ENCODE results near the gene FGFR2.

FGFR2 gene

GRCh38 chr10:121481180-121481579, 117.1 kb downstream of the FGFR2 start:
- H3K36me3 ChIP-seq (ENCODE audit: control insufficient read depth, insufficient read depth, low read length), result no peaks in the 10 kb centered on the region

GRCh38 chr10:121478556-121478955, 119.7 kb downstream of the FGFR2 start:
- no peaks in the 10 kb centered on the region for H3K9me3 ChIP-seq (ENCODE audit: control insufficient read depth, low read length)
- H3K27me3 ChIP-seq (replicated peaks; ENCODE audit: control insufficient read depth, insufficient read depth, low read length, poor library complexity, severe bottlenecking), result no peaks in the 10 kb centered on the region
- no peaks in the 10 kb centered on the region for H3K36me3 ChIP-seq (ENCODE audit: control insufficient read depth, insufficient read depth, low read length)
- H3K4me3 ChIP-seq (ENCODE audit: insufficient read depth, low read depth, low read length, poor library complexity, severe bottlenecking), result no peak overlapping the region
- DNase-seq, result no peak
- H3K27ac ChIP-seq (ENCODE audit: insufficient read depth, low read length, poor library complexity, severe bottlenecking), result no peak overlapping the region
- no peaks in the 10 kb centered on the region for H3K4me1 ChIP-seq (ENCODE audit: control insufficient read depth, insufficient read depth, low read length, poor library complexity, severe bottlenecking)

More at GRCh38 chr10:121481180-121481579, 117.1 kb downstream of the FGFR2 start:
- no peak overlapping the region for H3K27ac ChIP-seq (ENCODE audit: insufficient read depth, low read length, poor library complexity, severe bottlenecking)
- no peak for DNase-seq
- no peaks in the 10 kb centered on the region for H3K27me3 ChIP-seq (replicated peaks; ENCODE audit: control insufficient read depth, insufficient read depth, low read length, poor library complexity, severe bottlenecking)
- H3K4me3 ChIP-seq (ENCODE audit: insufficient read depth, low read depth, low read length, poor library complexity, severe bottlenecking), result no peak overlapping the region
- no peaks in the 10 kb centered on the region for H3K4me1 ChIP-seq (ENCODE audit: control insufficient read depth, insufficient read depth, low read length, poor library complexity, severe bottlenecking)
- H3K9me3 ChIP-seq (ENCODE audit: control insufficient read depth, low read length), result no peaks in the 10 kb centered on the region

GRCh38 chr10:121469797-121470606, 128.2 kb downstream of the FGFR2 start:
- H3K27me3 ChIP-seq (replicated peaks; ENCODE audit: control insufficient read depth, insufficient read depth, low read length, poor library complexity, severe bottlenecking), result no peaks in the 10 kb centered on the region
- no peak overlapping the region for H3K27ac ChIP-seq (ENCODE audit: insufficient read depth, low read length, poor library complexity, severe bottlenecking)
- DNase-seq, result no peak
- H3K36me3 ChIP-seq (ENCODE audit: control insufficient read depth, insufficient read depth, low read length), result no peaks in the 10 kb centered on the region
- H3K4me3 ChIP-seq (ENCODE audit: insufficient read depth, low read depth, low read length, poor library complexity, severe bottlenecking), result no peak overlapping the region
- no peaks in the 10 kb centered on the region for H3K9me3 ChIP-seq (ENCODE audit: control insufficient read depth, low read length)
- H3K4me1 ChIP-seq (ENCODE audit: control insufficient read depth, insufficient read depth, low read length, poor library complexity, severe bottlenecking), result no peaks in the 10 kb centered on the region

GRCh38 chr10:121468726-121469125, 129.5 kb downstream of the FGFR2 start:
- Histone ChIP-seq H3K4me3 (ENCODE audit: insufficient read depth, low read depth, low read length, poor library complexity, severe bottlenecking) (no peak overlapping the region), H3K27ac (ENCODE audit: insufficient read depth, low read length, poor library complexity, severe bottlenecking) (no peak overlapping the region), H3K4me1 (ENCODE audit: control insufficient read depth, insufficient read depth, low read length, poor library complexity, severe bottlenecking) (no peaks in the 10 kb centered on the region), H3K36me3 (ENCODE audit: control insufficient read depth, insufficient read depth, low read length) (no peaks in the 10 kb centered on the region), H3K9me3 (ENCODE audit: control insufficient read depth, low read length) (no peaks in the 10 kb centered on the region), H3K27me3 (replicated peaks; ENCODE audit: control insufficient read depth, insufficient read depth, low read length, poor library complexity, severe bottlenecking) (no peaks in the 10 kb centered on the region)
- no peak for DNase-seq

GRCh38 chr10:121466424-121466823, 131.8 kb downstream of the FGFR2 start:
- Histone ChIP-seq H3K4me1 (ENCODE audit: control insufficient read depth, insufficient read depth, low read length, poor library complexity, severe bottlenecking) (no peaks in the 10 kb centered on the region), H3K36me3 (ENCODE audit: control insufficient read depth, insufficient read depth, low read length) (no peaks in the 10 kb centered on the region), H3K9me3 (ENCODE audit: control insufficient read depth, low read length) (no peaks in the 10 kb centered on the region), H3K27me3 (replicated peaks; ENCODE audit: control insufficient read depth, insufficient read depth, low read length, poor library complexity, severe bottlenecking) (no peaks in the 10 kb centered on the region), H3K4me3 (ENCODE audit: insufficient read depth, low read depth, low read length, poor library complexity, severe bottlenecking) (no peak overlapping the region), H3K27ac (ENCODE audit: insufficient read depth, low read length, poor library complexity, severe bottlenecking) (no peak overlapping the region)
- no peak for DNase-seq

DNA sequence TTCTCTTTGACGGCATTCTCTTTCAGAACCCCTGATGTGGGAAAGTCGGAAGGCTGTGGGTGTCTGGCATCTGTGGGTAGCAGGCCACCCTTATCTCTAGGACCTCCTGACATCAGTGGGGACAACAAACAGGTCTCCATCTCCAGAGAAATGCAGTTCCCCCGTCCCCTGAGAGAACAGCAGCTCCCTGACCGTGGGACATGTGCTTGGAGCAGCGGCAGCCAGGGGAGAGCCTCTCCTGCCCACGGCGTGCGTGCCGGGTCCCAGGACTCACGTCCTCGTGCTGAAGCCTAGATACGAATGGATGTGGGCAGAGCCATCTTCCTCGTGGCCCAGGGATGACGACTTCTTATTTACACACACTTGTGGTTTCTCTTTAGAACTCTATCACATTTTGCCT, 133.0 kb downstream of the FGFR2 start:
- no peak overlapping the region for H3K4me3 ChIP-seq (ENCODE audit: insufficient read depth, low read depth, low read length, poor library complexity, severe bottlenecking)
- H3K36me3 ChIP-seq (ENCODE audit: control insufficient read depth, insufficient read depth, low read length), result no peaks in the 10 kb centered on the region
- H3K27ac ChIP-seq (ENCODE audit: insufficient read depth, low read length, poor library complexity, severe bottlenecking), result no peak overlapping the region
- no peak for DNase-seq
- H3K9me3 ChIP-seq (ENCODE audit: control insufficient read depth, low read length), result no peaks in the 10 kb centered on the region
- H3K27me3 ChIP-seq (replicated peaks; ENCODE audit: control insufficient read depth, insufficient read depth, low read length, poor library complexity, severe bottlenecking), result no peaks in the 10 kb centered on the region
- no peaks in the 10 kb centered on the region for H3K4me1 ChIP-seq (ENCODE audit: control insufficient read depth, insufficient read depth, low read length, poor library complexity, severe bottlenecking)

DNA sequence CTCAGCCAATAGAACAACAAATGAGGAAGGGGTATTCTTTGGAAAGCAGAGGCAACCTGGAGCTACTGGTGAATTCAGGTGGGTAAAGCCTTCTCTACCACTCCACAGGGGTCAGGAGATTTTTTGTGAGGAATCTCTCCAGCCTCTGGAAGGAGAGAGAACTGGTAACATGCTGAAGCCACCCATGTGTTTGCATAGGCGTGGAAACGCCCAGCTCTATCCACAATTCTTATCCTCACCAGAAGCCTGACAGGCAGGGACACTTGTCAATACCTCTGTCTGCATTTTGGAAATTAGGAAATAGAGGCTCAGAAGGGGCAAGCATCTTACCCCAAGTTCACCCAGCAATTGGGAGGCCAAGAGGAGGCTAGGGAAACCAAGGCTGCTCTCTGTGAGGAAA, 133.7 kb downstream of the FGFR2 start:
- Histone ChIP-seq H3K27ac (ENCODE audit: insufficient read depth, low read length, poor library complexity, severe bottlenecking) (no peak overlapping the region), H3K36me3 (ENCODE audit: control insufficient read depth, insufficient read depth, low read length) (no peaks in the 10 kb centered on the region), H3K4me3 (ENCODE audit: insufficient read depth, low read depth, low read length, poor library complexity, severe bottlenecking) (no peak overlapping the region)

DNA sequence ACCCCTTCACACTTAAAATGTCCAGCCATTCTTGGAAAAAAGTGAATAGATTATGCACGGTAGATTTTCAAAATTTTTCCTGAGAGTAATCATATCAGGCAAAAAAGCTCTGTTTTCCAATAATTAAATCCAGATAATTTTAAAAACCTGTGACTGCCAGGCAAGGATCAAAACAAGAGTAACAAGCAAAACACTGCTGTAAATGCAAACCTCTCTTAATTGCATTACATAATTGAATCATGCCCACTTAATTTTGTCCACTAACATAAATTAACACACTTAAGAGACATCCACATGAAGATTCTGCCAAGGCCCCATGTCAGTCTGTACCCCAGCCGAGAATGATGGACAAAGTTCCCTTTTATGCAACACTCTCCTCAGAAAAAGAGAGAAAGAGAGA, 135.3 kb downstream of the FGFR2 start:
- H3K27ac ChIP-seq (ENCODE audit: insufficient read depth, low read length, poor library complexity, severe bottlenecking), result no peak overlapping the region
- H3K36me3 ChIP-seq (ENCODE audit: control insufficient read depth, insufficient read depth, low read length), result no peaks in the 10 kb centered on the region
- H3K9me3 ChIP-seq (ENCODE audit: control insufficient read depth, low read length), result no peaks in the 10 kb centered on the region
- H3K4me3 ChIP-seq (ENCODE audit: insufficient read depth, low read depth, low read length, poor library complexity, severe bottlenecking), result no peak overlapping the region
- no peaks in the 10 kb centered on the region for H3K4me1 ChIP-seq (ENCODE audit: control insufficient read depth, insufficient read depth, low read length, poor library complexity, severe bottlenecking)
- no peak for DNase-seq
- H3K27me3 ChIP-seq (replicated peaks; ENCODE audit: control insufficient read depth, insufficient read depth, low read length, poor library complexity, severe bottlenecking), result no peaks in the 10 kb centered on the region

More for the DNA sequence above, 133.7 kb downstream of the FGFR2 start:
- Histone ChIP-seq H3K4me1 (ENCODE audit: control insufficient read depth, insufficient read depth, low read length, poor library complexity, severe bottlenecking) (no peaks in the 10 kb centered on the region), H3K9me3 (ENCODE audit: control insufficient read depth, low read length) (no peaks in the 10 kb centered on the region), H3K27me3 (replicated peaks; ENCODE audit: control insufficient read depth, insufficient read depth, low read length, poor library complexity, severe bottlenecking) (no peaks in the 10 kb centered on the region)
- no peak for DNase-seq

DNA sequence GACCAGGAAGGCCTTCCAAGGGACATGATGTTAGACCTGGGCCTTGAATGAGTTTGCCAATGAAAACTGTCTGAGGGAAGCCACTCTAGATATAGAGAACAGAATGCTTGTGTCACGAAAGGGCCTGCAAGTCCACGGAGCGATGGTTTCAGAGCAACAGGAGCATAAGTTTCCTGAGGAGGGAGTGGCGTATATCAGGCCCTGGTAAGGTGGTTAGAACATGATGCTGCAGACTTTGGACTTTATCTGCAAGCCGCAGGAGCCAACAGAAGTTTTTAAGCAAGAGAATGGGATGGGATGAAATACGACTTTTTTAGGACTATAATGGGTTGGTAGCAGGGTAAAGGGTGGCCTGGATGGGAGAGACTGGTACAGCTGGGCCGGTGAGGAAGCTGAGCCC, 136.0 kb downstream of the FGFR2 start:
- no peaks in the 10 kb centered on the region for H3K4me1 ChIP-seq (ENCODE audit: control insufficient read depth, insufficient read depth, low read length, poor library complexity, severe bottlenecking)

GRCh38 chr10:121461307-121461706, 136.9 kb downstream of the FGFR2 start:
- Histone ChIP-seq H3K27me3 (replicated peaks; ENCODE audit: control insufficient read depth, insufficient read depth, low read length, poor library complexity, severe bottlenecking) (no peaks in the 10 kb centered on the region), H3K36me3 (ENCODE audit: control insufficient read depth, insufficient read depth, low read length) (no peaks in the 10 kb centered on the region), H3K27ac (ENCODE audit: insufficient read depth, low read length, poor library complexity, severe bottlenecking) (no peak overlapping the region), H3K4me3 (ENCODE audit: insufficient read depth, low read depth, low read length, poor library complexity, severe bottlenecking) (no peak overlapping the region), H3K9me3 (ENCODE audit: control insufficient read depth, low read length) (no peaks in the 10 kb centered on the region), H3K4me1 (ENCODE audit: control insufficient read depth, insufficient read depth, low read length, poor library complexity, severe bottlenecking) (no peaks in the 10 kb centered on the region)
- DNase-seq, result no peak

More for the DNA sequence above, 136.0 kb downstream of the FGFR2 start:
- Histone ChIP-seq H3K27ac (ENCODE audit: insufficient read depth, low read length, poor library complexity, severe bottlenecking) (no peak overlapping the region), H3K36me3 (ENCODE audit: control insufficient read depth, insufficient read depth, low read length) (no peaks in the 10 kb centered on the region), H3K9me3 (ENCODE audit: control insufficient read depth, low read length) (no peaks in the 10 kb centered on the region), H3K27me3 (replicated peaks; ENCODE audit: control insufficient read depth, insufficient read depth, low read length, poor library complexity, severe bottlenecking) (no peaks in the 10 kb centered on the region), H3K4me3 (ENCODE audit: insufficient read depth, low read depth, low read length, poor library complexity, severe bottlenecking) (no peak overlapping the region)
- DNase-seq, result no peak

Measured in effector memory CD4-positive, alpha-beta T cell (primary cell).